ENCODE measurements around the gene RRAS. TPM values are rescaled to one million over a fixed set of nuclear protein-coding genes. Genes with fewer than 3 reads are reported as not detected.

RRAS gene
- total RNA-seq (2022) = 70.4 and 82.2 TPM in 2 replicates
- percentile 54 among the genes with signal in this experiment for Bru-seq, nascent RNA
- BruChase-seq, experiment 1, labeled RNA remaining after a 6-hour chase = percentile 70 among the genes with signal in this experiment
- BruChase-seq, experiment 2, labeled RNA remaining after a 2-hour chase = percentile 57 among the genes with signal in this experiment
- long read RNA-seq, transcript RRAS-201 (6 exons, 1,044 nt) = major isoform, 229 of 245 reads
- long read RNA-seq, partial matches to known transcripts = 5 of 245 reads
- long read RNA-seq, other reads (novel, unspliced or antisense) = 11 of 245 reads

GRCh38 chr19:49640113-49640898 lies at the start of gene RRAS:
TSS of gene RRAS (minus strand) at chr19:49640143. CDS start at chr19:49640098, 45 bp downstream.
- peak within 1 kb of the TSS; percentile 100 for H3K27ac Mint-ChIP-seq (ENCODE audit: unreplicated experiment)
- peak; percentile 100 for DNase-seq
- no peaks in the 10 kb centered on the region for H3K27me3 Mint-ChIP-seq (ENCODE audit: unreplicated experiment)
- peak within 1 kb of the TSS; percentile 95 for H3K4me3 Mint-ChIP-seq (ENCODE audit: low read depth, unreplicated experiment)
- no TSS peak for BruUV-seq (replicated peaks)
- H3K36me3 Mint-ChIP-seq (ENCODE audit: insufficient read depth, unreplicated experiment) = peaks cover 90% of the 10 kb centered on the region
- peaks cover 52% of the 10 kb centered on the region for H3K4me1 Mint-ChIP-seq (ENCODE audit: low read depth, unreplicated experiment)
- no peaks in the 10 kb centered on the region for H3K9me3 Mint-ChIP-seq (ENCODE audit: low read depth, unreplicated experiment)
- CTCF ChIA-PET = interaction anchor here (0.5 to 1.9 kb wide), 12 partner anchors 24 to 126 kb away, joined by 3 to 22 read pairs (median 4); partner anchors contain the start of genes AP2A1, PRMT1 and PRR12
- no peak for TF ChIP-seq CTCF (IDR thresholded peaks at IDR 0.05; ENCODE audit: unreplicated experiment)
- intact Hi-C loops (cut with micrococcal nuclease; ENCODE audit: unreplicated experiment) = loop anchor here (1.0 to 5.0 kb wide), 3 partner anchors 24 to 188 kb away; partner anchors contain the start of genes ALDH16A1, PIH1D1 and PRR12

GRCh38 chr19:49689133-49690078 lies 49.5 kb upstream of the RRAS start, which contains the start of gene ADM5:
TSS of gene ADM5 (plus strand) at chr19:49689594. CDS start at chr19:49689838, 244 bp downstream.
- Mint-ChIP-seq H3K4me1 (ENCODE audit: low read depth, unreplicated experiment) (no peaks in the 10 kb centered on the region), H3K4me3 (ENCODE audit: low read depth, unreplicated experiment) (no peak within 1 kb of the TSS), H3K27me3 (ENCODE audit: unreplicated experiment) (no peaks in the 10 kb centered on the region), H3K9me3 (ENCODE audit: low read depth, unreplicated experiment) (no peaks in the 10 kb centered on the region), H3K27ac (ENCODE audit: unreplicated experiment) (peak within 1 kb of the TSS; percentile 24), H3K36me3 (ENCODE audit: insufficient read depth, unreplicated experiment) (peaks cover 79% of the 10 kb centered on the region)
- intact Hi-C loops (cut with micrococcal nuclease; ENCODE audit: unreplicated experiment) = no loop called here
- CTCF ChIA-PET = no interaction called here
- no peak for TF ChIP-seq CTCF (IDR thresholded peaks at IDR 0.05; ENCODE audit: unreplicated experiment)
- DNase-seq = no peak
- no TSS peak for BruUV-seq (replicated peaks)

GRCh38 chr19:49688531-49689132 lies 48.7 kb upstream of the RRAS start:
- no peak for TF ChIP-seq CTCF (IDR thresholded peaks at IDR 0.05; ENCODE audit: unreplicated experiment)
- Mint-ChIP-seq H3K36me3 (ENCODE audit: insufficient read depth, unreplicated experiment) (peaks cover 87% of the 10 kb centered on the region), H3K9me3 (ENCODE audit: low read depth, unreplicated experiment) (no peaks in the 10 kb centered on the region)

More at GRCh38 chr19:49688531-49689132, 48.7 kb upstream of the RRAS start:
- no peak for DNase-seq
- no peak overlapping the region for H3K4me3 Mint-ChIP-seq (ENCODE audit: low read depth, unreplicated experiment)
- CTCF ChIA-PET = interaction anchor here (0.6 kb wide), 1 partner anchor 170 kb away, joined by 3 read pairs; no protein-coding TSS in a partner anchor
- no peaks in the 10 kb centered on the region for H3K4me1 Mint-ChIP-seq (ENCODE audit: low read depth, unreplicated experiment)
- BruUV-seq (replicated peaks) = no TSS peak
- H3K27ac Mint-ChIP-seq (ENCODE audit: unreplicated experiment) = no peak overlapping the region
- intact Hi-C loops (cut with micrococcal nuclease; ENCODE audit: unreplicated experiment) = no loop called here
- H3K27me3 Mint-ChIP-seq (ENCODE audit: unreplicated experiment) = no peaks in the 10 kb centered on the region
